Chondrocyte (in vitro differentiated cells): Measurements from ENCODE around the gene RAD51B. TPM values are rescaled to one million over a fixed set of nuclear protein-coding genes. Genes with fewer than 3 reads are reported as not detected.

Experiments used
- DNase-seq: peaks from one replicate; pipeline ENCODE4 v3.0.0; 2021; ENCODE audit warnings: mixed read lengths, low spot score
- H3K27ac Mint-ChIP-seq: one replicate; pipeline ENCODE4 v1.8.0; 2021; ENCODE audit warnings: mild to moderate bottlenecking, moderate library complexity, mixed read lengths; ENCODE audit not compliant: unreplicated experiment
- H3K27me3 Mint-ChIP-seq: 2 replicates; pipeline ENCODE4 v1.8.0; 2021; ENCODE audit warnings: low read depth, mixed read lengths
- H3K36me3 Mint-ChIP-seq: 2 replicates; pipeline ENCODE4 v1.8.0; 2021; ENCODE audit warnings: low read depth, mixed read lengths
- H3K4me1 Mint-ChIP-seq: 2 replicates; pipeline ENCODE4 v1.8.0; 2021; ENCODE audit warnings: low read depth, mild to moderate bottlenecking, mixed read lengths
- H3K4me3 Mint-ChIP-seq: one replicate; pipeline ENCODE4 v1.8.0; 2021; ENCODE audit warnings: mild to moderate bottlenecking, moderate library complexity, mixed read lengths; ENCODE audit not compliant: unreplicated experiment
- H3K9me3 Mint-ChIP-seq: 2 replicates; pipeline ENCODE4 v1.8.0; 2021; ENCODE audit warnings: low read depth, mixed read lengths
- CTCF ChIP-seq: fragments of 200-600 bp; sonication (generic); IDR thresholded peaks from 2 replicates; pipeline ENCODE4 v1.5.0; 2021; ENCODE audit warnings: antibody characterized with exemption, mild to moderate bottlenecking, moderate library complexity
- total RNA-seq: library from RNA; stranded (reverse); gene quantifications from 3 replicates; pipeline ENCODE4 v1.2.1, GENCODE V29; 2021

Gene RAD51B
- total RNA-seq, 1 donor from 2014 or later: 8.2 TPM

- Mint-ChIP-seq H3K27me3 (no peaks in the 10 kb centered on the region), H3K4me3 (no peak overlapping the region), H3K36me3 (peaks cover 2% of the 10 kb centered on the region), H3K27ac (no peak overlapping the region), H3K4me1 (peaks cover 3% of the 10 kb centered on the region), H3K9me3 (peaks cover 7% of the 10 kb centered on the region)
- no peak for TF ChIP-seq CTCF
- no peak for DNase-seq
Observed at GRCh38 chr14:67863223-67863622, 43.6 kb downstream of the RAD51B start.

- no peak overlapping the region for H3K4me3 Mint-ChIP-seq
- no peaks in the 10 kb centered on the region for H3K27me3 Mint-ChIP-seq
- no peaks in the 10 kb centered on the region for H3K9me3 Mint-ChIP-seq
- no peak for TF ChIP-seq CTCF
- no peaks in the 10 kb centered on the region for H3K36me3 Mint-ChIP-seq
- H3K4me1 Mint-ChIP-seq: no peaks in the 10 kb centered on the region
- no peak for DNase-seq
- H3K27ac Mint-ChIP-seq: no peak overlapping the region
Observed at GRCh38 chr14:67875175-67876006, 55.8 kb downstream of the RAD51B start.

GRCh38 chr14:67879026-67879425 lies 59.4 kb downstream of the RAD51B start:
- Mint-ChIP-seq H3K4me1 (no peaks in the 10 kb centered on the region), H3K27ac (no peak overlapping the region), H3K36me3 (no peaks in the 10 kb centered on the region), H3K9me3 (no peaks in the 10 kb centered on the region), H3K4me3 (no peak overlapping the region), H3K27me3 (no peaks in the 10 kb centered on the region)
- DNase-seq: no peak
- no peak for TF ChIP-seq CTCF

- peaks cover 7% of the 10 kb centered on the region for H3K4me1 Mint-ChIP-seq
- no peak for TF ChIP-seq CTCF
- H3K27me3 Mint-ChIP-seq: no peaks in the 10 kb centered on the region
- DNase-seq: no peak
- H3K27ac Mint-ChIP-seq: no peak overlapping the region
- H3K9me3 Mint-ChIP-seq: no peaks in the 10 kb centered on the region
- H3K36me3 Mint-ChIP-seq: no peaks in the 10 kb centered on the region
- H3K4me3 Mint-ChIP-seq: no peak overlapping the region
Observed at GRCh38 chr14:67881225-67881624, 61.6 kb downstream of the RAD51B start.

- DNase-seq: no peak
- Mint-ChIP-seq H3K36me3 (no peaks in the 10 kb centered on the region), H3K4me1 (peaks cover 7% of the 10 kb centered on the region), H3K9me3 (no peaks in the 10 kb centered on the region), H3K4me3 (no peak overlapping the region), H3K27me3 (no peaks in the 10 kb centered on the region), H3K27ac (no peak overlapping the region)
- TF ChIP-seq CTCF: no peak
Observed at GRCh38 chr14:67882986-67883555, 63.5 kb downstream of the RAD51B start.
